ENCODE results near the gene TTC29.
"Not testable (repeated sequence)": the region's sequence is repeated elsewhere in the genome, so short reads cannot be mapped to it uniquely, and the experiment has no call there.

TTC29 gene

GRCh38 chr4:146857298-146857697, 88.4 kb downstream of the TTC29 start:
- in situ Hi-C loops (cut with MboI; ENCODE audit: low sequenced_read_pairs): no loop called here

GRCh38 chr4:146855761-146856160, 89.9 kb downstream of the TTC29 start:
- in situ Hi-C loops (cut with MboI; ENCODE audit: low sequenced_read_pairs): no loop called here

- in situ Hi-C loops (cut with MboI; ENCODE audit: low sequenced_read_pairs): no loop called here
Measured at GRCh38 chr4:146852360-146852759, 93.3 kb downstream of the TTC29 start.

- in situ Hi-C loops (cut with MboI; ENCODE audit: low sequenced_read_pairs): no loop called here
Measured at GRCh38 chr4:146847345-146847744, 98.3 kb downstream of the TTC29 start.

GRCh38 chr4:146846882-146847281, 98.8 kb downstream of the TTC29 start:
- in situ Hi-C loops (cut with MboI; ENCODE audit: low sequenced_read_pairs): no loop called here

GRCh38 chr4:146844761-146845160, 100.9 kb downstream of the TTC29 start:
- in situ Hi-C loops (cut with MboI; ENCODE audit: low sequenced_read_pairs): no loop called here

GRCh38 chr4:146842876-146843275, 102.8 kb downstream of the TTC29 start:
- in situ Hi-C loops (cut with MboI; ENCODE audit: low sequenced_read_pairs): no loop called here

- in situ Hi-C loops (cut with MboI; ENCODE audit: low sequenced_read_pairs): no loop called here
Measured at GRCh38 chr4:146840731-146841130, 104.9 kb downstream of the TTC29 start.

GRCh38 chr4:146835096-146835495, 110.6 kb downstream of the TTC29 start:
- in situ Hi-C loops (cut with MboI; ENCODE audit: low sequenced_read_pairs): no loop called here

GRCh38 chr4:146834263-146835034, 111.2 kb downstream of the TTC29 start:
- in situ Hi-C loops (cut with MboI; ENCODE audit: low sequenced_read_pairs): no loop called here

- in situ Hi-C loops (cut with MboI; ENCODE audit: low sequenced_read_pairs): no loop called here
Measured at GRCh38 chr4:146833530-146833929, 112.1 kb downstream of the TTC29 start.

- in situ Hi-C loops (cut with MboI; ENCODE audit: low sequenced_read_pairs): not testable (repeated sequence)
Measured at GRCh38 chr4:146822980-146823379, 122.7 kb downstream of the TTC29 start.

GRCh38 chr4:146814750-146815149, 130.9 kb downstream of the TTC29 start:
- in situ Hi-C loops (cut with MboI; ENCODE audit: low sequenced_read_pairs): no loop called here

GRCh38 chr4:146795711-146796110, 150.0 kb downstream of the TTC29 start:
- in situ Hi-C loops (cut with MboI; ENCODE audit: low sequenced_read_pairs): no loop called here

GRCh38 chr4:146793727-146794126, 151.9 kb downstream of the TTC29 start:
- in situ Hi-C loops (cut with MboI; ENCODE audit: low sequenced_read_pairs): no loop called here

- in situ Hi-C loops (cut with MboI; ENCODE audit: low sequenced_read_pairs): no loop called here
Measured at GRCh38 chr4:146791439-146791838, 154.2 kb downstream of the TTC29 start.

- in situ Hi-C loops (cut with MboI; ENCODE audit: low sequenced_read_pairs): no loop called here
Measured at GRCh38 chr4:146790515-146790914, 155.1 kb downstream of the TTC29 start.

- in situ Hi-C loops (cut with MboI; ENCODE audit: low sequenced_read_pairs): no loop called here
Measured at GRCh38 chr4:146787731-146788130, 157.9 kb downstream of the TTC29 start.

- in situ Hi-C loops (cut with MboI; ENCODE audit: low sequenced_read_pairs): no loop called here
Measured at GRCh38 chr4:146776691-146777090, 169.0 kb downstream of the TTC29 start.

- in situ Hi-C loops (cut with MboI; ENCODE audit: low sequenced_read_pairs): no loop called here
Measured at GRCh38 chr4:146763560-146763959, 182.1 kb downstream of the TTC29 start.

GRCh38 chr4:146762016-146762415, 183.6 kb downstream of the TTC29 start:
- in situ Hi-C loops (cut with MboI; ENCODE audit: low sequenced_read_pairs): no loop called here

GRCh38 chr4:146742416-146742815, 203.2 kb downstream of the TTC29 start:
- in situ Hi-C loops (cut with MboI; ENCODE audit: low sequenced_read_pairs): no loop called here

- in situ Hi-C loops (cut with MboI; ENCODE audit: low sequenced_read_pairs): no loop called here
Measured at GRCh38 chr4:146739182-146739581, 206.5 kb downstream of the TTC29 start.

Measured in hTERT RPE-1 (cell line).